Activated T-cell treated with anti-CD3 and anti-CD28 coated beads, Interleukin-2, amount 50 U/mL, for 24 hours (primary cell): ENCODE data around the gene RNH1.

Experiments
- DNase-seq: peaks from one replicate; pipeline ENCODE4 v3.0.0-alpha.2; 2020
- H3K27ac Mint-ChIP-seq: 2 replicates; pipeline ENCODE4 v1.8.0; 2020; ENCODE audit warnings: mild to moderate bottlenecking, mixed read lengths
- H3K27me3 Mint-ChIP-seq: 2 replicates; pipeline ENCODE4 v1.8.0; 2020; ENCODE audit warnings: mixed read lengths
- H3K36me3 Mint-ChIP-seq: 2 replicates; pipeline ENCODE4 v1.8.0; 2020; ENCODE audit warnings: low read depth, mixed read lengths
- H3K4me1 Mint-ChIP-seq: 2 replicates; pipeline ENCODE4 v1.8.0; 2020; ENCODE audit warnings: low read depth, mixed read lengths
- H3K4me3 Mint-ChIP-seq: 2 replicates; pipeline ENCODE4 v1.8.0; 2020; ENCODE audit warnings: mild to moderate bottlenecking, moderate library complexity, mixed read lengths
- H3K9me3 Mint-ChIP-seq: 2 replicates; pipeline ENCODE4 v1.8.0; 2020; ENCODE audit warnings: mixed read lengths

Gene RNH1

DNA sequence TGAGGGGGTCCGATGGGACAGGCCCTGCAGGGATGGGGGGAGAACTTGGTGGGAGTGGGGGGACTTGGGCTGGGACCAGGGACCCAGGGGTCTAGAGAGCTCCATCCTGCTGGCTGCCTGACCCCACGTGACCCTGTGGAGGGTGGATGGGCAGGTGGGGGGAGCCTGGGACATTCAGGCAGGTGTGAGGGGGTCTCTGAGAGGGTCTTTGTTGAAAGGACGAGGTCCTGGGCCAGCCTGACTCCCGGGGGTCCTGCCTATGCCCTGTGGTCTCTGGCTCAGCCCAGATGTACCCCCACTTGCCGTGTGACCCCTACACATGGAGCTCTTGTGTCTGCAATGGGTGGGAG lies 37.8 kb upstream of the RNH1 start:
- Mint-ChIP-seq H3K36me3 (peaks cover 1% of the 10 kb centered on the region), H3K27me3 (no peaks in the 10 kb centered on the region), H3K4me3 (no peak overlapping the region), H3K9me3 (no peaks in the 10 kb centered on the region), H3K4me1 (no peaks in the 10 kb centered on the region), H3K27ac (no peak overlapping the region)
- DNase-seq, result no peak

DNA sequence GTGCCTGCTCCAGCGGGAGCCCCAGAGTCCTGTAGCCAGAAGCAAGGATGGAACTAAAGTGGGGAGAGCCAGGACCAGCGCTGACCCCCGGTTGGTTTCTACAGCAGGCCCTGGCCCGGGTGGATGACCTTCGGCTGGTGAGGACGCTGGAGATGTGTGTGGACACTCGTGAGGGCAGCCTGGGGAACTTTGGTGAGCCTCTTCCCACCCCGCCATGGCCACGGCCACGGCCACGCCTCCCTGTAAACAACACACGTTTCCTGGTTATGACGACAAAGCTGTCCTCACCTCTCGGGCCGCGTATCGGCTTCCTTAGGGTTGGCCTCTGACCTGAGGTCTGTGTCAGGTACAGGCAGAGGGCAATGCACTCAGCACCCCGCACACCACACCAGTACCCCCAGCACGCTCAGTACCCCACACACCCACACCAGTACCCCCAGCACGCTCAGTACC lies 34.4 kb upstream of the RNH1 start:
- Mint-ChIP-seq H3K27me3 (no peaks in the 10 kb centered on the region), H3K27ac (no peak overlapping the region), H3K36me3 (peaks cover 1% of the 10 kb centered on the region)

DNA sequence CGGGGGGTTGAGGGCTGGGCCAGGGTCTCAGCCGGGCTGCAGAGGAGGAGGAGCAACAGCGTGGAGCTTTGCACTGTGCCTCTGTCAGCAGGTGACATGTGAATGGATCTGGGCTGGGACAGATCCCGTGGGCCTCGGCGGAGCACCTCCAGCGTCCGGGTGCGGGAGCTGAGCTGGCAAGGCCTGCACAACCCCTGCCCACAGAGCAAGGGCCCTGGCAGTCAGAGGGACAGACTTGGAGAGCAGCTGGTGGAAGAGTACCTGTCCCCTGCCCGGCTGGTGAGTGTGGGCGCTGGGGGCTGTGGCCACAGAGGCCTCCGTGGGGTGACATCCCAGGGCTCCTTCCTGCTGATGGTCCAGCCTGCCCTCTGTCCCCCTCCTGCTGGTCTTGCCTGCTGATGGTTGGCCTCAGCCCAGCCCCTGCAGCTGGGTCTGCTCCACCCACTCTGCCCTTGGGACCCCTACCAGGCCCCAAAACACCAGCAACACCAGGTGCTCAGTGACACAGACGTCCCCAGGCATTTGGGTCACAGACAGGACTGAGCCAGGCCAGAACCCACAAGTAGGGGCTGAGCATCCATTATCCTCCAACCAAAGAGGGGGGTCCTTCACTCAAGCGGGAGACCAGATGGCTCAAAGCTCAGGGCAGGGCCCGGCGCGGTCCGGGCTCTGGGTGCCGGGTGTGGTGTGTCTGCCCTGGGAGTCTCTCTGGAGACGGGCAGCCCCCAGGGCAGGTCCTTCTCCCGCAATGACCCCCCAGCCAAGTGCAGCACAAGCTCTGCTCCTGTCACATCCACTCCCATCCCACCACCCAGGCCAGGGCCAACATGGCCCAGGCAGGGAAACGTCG lies 33.8 kb upstream of the RNH1 start:
- no peaks in the 10 kb centered on the region for H3K9me3 Mint-ChIP-seq
- H3K27me3 Mint-ChIP-seq, result no peaks in the 10 kb centered on the region
- H3K4me1 Mint-ChIP-seq, result peaks cover 18% of the 10 kb centered on the region
- DNase-seq, result no peak
- peaks cover 1% of the 10 kb centered on the region for H3K36me3 Mint-ChIP-seq
- no peak overlapping the region for H3K4me3 Mint-ChIP-seq
- H3K27ac Mint-ChIP-seq, result no peak overlapping the region

More for the DNA sequence above, 34.4 kb upstream of the RNH1 start:
- no peaks in the 10 kb centered on the region for H3K9me3 Mint-ChIP-seq
- DNase-seq, result no peak
- H3K4me1 Mint-ChIP-seq, result peaks cover 14% of the 10 kb centered on the region
- no peak overlapping the region for H3K4me3 Mint-ChIP-seq

DNA sequence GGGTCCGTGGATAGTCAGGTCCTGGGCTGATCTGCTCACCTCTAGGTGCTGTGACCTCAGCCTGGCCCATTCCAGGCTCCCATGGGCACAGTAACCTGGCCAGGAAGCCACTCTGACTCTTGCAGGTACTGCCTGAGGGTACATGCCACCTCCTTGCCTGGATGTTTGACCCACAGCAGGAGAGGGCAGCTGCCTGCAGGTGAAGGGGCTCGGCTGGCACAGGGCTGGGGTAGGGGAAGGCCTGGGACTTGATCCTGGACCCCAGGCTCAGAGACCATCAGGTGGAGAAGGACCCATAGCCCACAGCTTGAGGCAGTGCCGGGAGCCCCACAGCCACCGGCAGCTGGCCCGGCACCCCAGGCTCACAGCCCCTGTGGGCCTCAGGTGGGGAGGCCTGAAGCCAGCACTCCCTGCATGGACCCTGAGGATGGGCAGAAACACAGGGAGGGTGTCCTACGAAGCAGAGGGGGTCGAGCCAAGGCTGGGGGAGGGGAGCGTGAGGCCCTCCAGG lies 33.0 kb upstream of the RNH1 start:
- H3K4me3 Mint-ChIP-seq, result no peak overlapping the region
- peaks cover 18% of the 10 kb centered on the region for H3K4me1 Mint-ChIP-seq
- DNase-seq, result no peak
- H3K27me3 Mint-ChIP-seq, result no peaks in the 10 kb centered on the region
- peaks cover 1% of the 10 kb centered on the region for H3K36me3 Mint-ChIP-seq
- H3K27ac Mint-ChIP-seq, result no peak overlapping the region
- no peaks in the 10 kb centered on the region for H3K9me3 Mint-ChIP-seq

DNA sequence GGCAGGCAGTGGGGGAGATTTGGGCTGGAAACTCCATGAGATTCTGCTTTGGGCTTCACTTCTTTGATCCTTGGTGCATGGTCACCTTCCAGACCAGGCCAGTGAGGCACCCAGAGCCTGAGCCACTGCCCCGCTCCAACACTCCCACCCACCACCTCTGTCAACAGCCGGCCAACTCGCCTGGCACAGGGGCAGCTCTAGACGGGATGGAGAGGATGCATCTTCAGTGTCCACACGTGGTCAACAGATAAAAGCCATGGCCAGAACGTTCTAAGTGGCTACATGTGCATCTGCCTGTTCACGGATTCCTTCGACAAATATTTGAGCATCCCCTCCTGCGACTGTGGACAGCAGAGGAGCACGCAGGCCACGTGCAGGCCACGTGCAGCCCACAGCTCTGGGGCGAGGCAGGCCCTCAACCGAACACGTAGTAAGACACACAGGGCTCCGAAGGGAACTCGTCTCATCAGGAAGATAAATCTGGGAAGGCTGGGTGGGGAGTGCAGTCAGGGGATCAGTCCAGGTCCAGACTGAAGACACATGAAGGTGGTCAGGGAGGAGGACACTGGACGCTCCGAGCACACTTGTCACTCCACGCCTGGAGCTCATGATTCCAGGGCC lies 31.5 kb upstream of the RNH1 start:
- DNase-seq, result no peak
- no peaks in the 10 kb centered on the region for H3K9me3 Mint-ChIP-seq
- peaks cover 22% of the 10 kb centered on the region for H3K4me1 Mint-ChIP-seq
- peaks cover 5% of the 10 kb centered on the region for H3K36me3 Mint-ChIP-seq
- peak overlapping the region; percentile 37 for H3K27ac Mint-ChIP-seq
- no peak overlapping the region for H3K4me3 Mint-ChIP-seq
- H3K27me3 Mint-ChIP-seq, result no peaks in the 10 kb centered on the region

DNA sequence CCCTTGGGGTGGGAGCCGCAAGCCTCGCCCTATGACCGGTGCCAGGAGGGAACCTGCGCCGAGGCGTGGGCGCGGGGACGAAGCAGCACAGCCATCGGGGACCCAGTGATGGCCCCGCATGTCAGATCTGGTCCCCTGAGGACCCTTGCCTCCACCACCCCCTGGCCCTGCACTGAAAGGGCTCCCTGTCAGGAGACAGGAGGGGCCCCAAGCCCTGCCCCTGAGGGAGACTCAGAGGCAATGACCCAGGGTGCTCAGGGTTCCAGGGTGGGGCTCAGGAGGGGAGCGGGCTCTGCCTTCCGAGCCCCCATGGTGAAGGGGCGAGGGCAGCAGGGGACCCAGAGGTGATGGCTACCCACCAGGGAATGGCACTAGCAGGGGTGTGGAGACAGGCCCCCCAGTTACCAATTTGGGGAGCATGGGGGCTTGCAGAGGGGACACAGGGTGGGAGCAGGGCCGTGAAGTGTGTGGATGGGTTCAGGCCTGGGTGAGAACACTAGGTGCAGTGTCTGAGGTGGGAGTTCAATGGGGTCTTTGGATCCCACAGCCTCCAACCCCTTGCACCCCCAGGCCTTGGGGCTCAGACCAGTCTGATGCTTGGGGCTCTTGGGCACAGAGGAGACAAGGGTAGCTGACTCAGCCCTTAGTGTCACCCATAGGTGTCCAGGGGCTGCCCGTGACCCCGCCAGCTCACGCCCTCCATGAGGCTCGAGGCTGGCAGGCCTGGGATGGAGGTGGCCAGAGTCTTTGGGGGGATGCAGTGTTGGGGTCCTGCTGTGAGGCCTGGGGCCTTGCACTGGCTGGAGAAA lies 30.8 kb upstream of the RNH1 start:
- Mint-ChIP-seq H3K27me3 (no peaks in the 10 kb centered on the region), H3K4me3 (peak overlapping the region; percentile 86), H3K27ac (peak overlapping the region; percentile 64), H3K36me3 (peaks cover 8% of the 10 kb centered on the region), H3K9me3 (no peaks in the 10 kb centered on the region), H3K4me1 (peaks cover 22% of the 10 kb centered on the region)
- DNase-seq, result no peak

DNA sequence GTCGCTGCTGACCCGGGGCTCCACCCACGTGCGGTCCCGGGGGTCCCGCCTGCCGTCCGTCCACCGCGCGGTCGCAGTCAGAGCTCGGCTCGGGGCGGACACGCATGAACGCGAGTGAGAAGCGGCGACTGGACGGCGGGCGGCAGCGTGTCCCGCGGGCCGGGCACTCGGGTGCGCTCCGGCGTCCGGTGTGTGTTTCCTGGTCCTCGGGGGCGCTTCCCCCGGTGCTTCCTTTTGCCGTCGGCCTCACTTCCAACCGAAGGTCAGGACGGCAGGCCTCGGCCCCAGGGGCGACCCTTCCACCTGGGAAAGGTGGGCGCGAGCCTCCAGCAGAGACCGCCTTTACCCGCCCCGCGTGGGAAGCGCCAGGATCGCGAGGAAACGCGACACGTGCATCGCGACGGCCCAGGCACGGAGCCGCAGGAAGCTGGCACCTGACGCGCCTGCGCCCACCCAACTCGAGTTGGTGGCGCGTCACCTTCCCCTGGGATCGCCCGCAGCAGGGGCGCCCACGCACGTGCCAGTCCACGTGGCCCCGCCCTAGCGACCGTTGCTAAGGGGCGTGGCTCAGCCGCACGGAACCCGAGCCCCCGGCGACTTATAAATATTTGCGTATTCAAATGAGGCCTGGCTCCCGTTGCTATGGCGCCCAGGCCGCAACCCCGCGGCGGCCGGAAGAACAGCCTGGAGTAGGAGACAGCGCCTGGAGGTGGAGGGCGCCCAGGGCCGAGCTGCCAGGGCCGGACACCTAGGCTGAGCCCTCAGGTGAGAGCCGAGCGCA lies 30.0 kb upstream of the RNH1 start, which contains the start of gene LRRC56:
Gene LRRC56, plus strand, starts transcription at position 687 of the 781 bp plus-strand sequence. CDS start 3,158 bp downstream, outside the sequence.
- H3K4me3 Mint-ChIP-seq, result peak within 1 kb of the TSS; percentile 86
- peak; percentile 96 for DNase-seq
- peaks cover 22% of the 10 kb centered on the region for H3K4me1 Mint-ChIP-seq
- no peaks in the 10 kb centered on the region for H3K27me3 Mint-ChIP-seq
- no peaks in the 10 kb centered on the region for H3K9me3 Mint-ChIP-seq
- H3K36me3 Mint-ChIP-seq, result peaks cover 12% of the 10 kb centered on the region
- peak within 1 kb of the TSS; percentile 92 for H3K27ac Mint-ChIP-seq

DNA sequence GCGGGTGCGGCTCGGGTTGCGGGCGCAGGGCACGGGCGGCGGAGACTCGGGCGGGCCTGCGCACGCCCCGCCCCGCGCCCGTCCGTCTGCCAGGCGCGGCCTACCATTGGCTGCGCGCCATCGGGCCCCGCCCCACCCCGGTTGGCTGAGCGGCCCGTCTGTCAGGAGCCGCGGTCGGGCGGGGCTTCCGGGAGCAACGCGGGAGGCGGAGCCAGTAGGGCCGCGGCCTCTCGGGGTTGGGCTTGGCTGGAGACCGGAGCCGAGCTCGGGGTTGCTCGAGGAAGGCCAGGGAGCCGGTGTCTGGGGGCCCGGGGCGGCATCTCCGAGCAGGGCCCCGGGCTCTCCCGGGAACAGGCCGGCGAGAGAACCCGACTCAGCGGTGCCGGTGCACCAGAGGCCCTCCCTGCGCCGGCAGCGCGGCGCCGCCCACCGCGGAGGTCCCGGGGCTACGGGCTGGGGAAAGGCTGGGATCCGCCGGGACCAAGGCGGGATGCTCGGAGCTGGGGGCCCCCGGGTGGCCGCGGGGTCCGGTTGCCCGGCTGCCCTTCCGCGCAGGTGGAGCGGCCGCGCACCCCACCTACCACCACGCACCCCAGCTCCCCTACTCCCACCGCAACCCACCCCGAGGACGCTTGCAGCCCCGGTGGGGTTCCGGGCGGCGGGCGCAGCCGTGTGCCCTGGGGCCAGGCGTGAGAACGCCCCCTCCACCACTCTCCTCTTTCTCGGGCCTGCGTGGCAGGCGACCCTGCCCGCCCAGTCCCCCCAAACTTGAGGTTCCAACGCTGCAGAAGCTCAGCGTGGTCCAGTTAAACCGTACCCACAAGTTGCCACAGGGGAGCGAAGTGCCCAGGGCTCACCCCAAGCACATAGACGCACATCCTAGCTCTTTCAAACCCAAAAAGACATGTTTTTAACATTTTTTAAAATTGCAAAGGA lies 28.7 kb upstream of the RNH1 start, which contains the start of gene HRAS:
Gene HRAS, minus strand, starts transcription at position 58 of the 936 bp plus-strand sequence.
- peak within 1 kb of the TSS; percentile 86 for H3K4me3 Mint-ChIP-seq
- peaks cover 22% of the 10 kb centered on the region for H3K4me1 Mint-ChIP-seq
- peaks cover 18% of the 10 kb centered on the region for H3K36me3 Mint-ChIP-seq
- peak within 1 kb of the TSS; percentile 92 for H3K27ac Mint-ChIP-seq
- peak; percentile 97 for DNase-seq
- no peaks in the 10 kb centered on the region for H3K27me3 Mint-ChIP-seq
- H3K9me3 Mint-ChIP-seq, result no peaks in the 10 kb centered on the region

DNA sequence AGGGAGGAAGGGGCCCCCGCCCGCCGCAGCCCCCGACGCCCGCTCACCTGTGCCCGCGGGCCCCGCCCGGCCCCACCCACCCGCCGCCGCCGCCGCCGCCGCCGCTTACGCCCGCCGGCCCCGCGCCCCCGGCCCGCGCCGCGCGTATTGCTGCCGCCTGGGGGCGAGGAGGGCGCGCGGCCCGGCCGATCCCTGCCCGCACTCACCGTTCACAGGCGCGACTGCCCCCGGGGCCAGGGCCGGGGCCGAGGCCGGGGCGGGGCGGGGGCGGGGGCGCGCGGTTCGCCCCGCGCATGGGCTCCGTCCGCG lies 28.1 kb upstream of the RNH1 start:
- no peaks in the 10 kb centered on the region for H3K9me3 Mint-ChIP-seq

DNA sequence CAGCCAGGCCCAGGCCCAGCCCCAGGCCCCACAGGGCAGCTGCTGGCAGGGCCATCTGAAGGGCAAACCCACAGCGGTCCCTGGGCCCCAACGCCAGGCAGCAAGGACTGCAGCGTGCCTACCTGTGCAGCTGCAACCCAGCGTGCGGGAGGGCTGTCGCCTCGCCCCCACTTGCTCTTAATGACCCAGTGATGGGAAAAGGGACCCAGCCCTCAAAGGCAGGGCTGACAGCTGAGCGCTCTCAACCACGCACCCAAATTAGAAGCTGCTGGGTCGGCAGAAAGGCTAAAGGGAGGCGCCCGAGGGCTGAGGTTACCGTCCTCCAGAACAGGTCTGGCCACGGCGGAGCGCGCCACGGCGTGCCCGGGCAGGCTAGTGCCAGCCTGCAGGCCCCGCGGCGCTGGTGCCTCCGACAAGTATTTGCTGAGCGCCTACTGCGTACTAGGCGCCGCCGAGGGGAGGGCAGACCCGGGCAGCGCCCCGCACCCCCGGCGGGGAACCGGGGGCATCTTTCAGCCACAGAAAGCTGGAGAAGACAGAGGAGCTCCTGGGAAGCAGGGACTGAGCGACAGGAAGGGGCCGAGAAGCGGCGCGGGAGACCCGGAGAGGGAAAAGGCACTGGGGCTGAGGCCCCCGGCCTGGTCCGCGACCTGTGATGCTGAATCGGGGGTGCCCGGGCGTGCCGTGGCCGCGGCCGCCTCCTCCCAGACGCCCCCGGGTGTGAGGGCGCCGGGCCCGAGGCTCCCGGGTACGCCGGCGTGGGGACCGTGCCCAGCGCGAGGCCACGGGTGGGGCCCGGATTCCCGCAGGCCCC lies 27.6 kb upstream of the RNH1 start:
- H3K9me3 Mint-ChIP-seq, result no peaks in the 10 kb centered on the region
- DNase-seq, result peak; percentile 65
- H3K36me3 Mint-ChIP-seq, result peaks cover 22% of the 10 kb centered on the region
- peaks cover 22% of the 10 kb centered on the region for H3K4me1 Mint-ChIP-seq
- peak overlapping the region; percentile 82 for H3K4me3 Mint-ChIP-seq
- peak overlapping the region; percentile 68 for H3K27ac Mint-ChIP-seq
- H3K27me3 Mint-ChIP-seq, result no peaks in the 10 kb centered on the region

More for the DNA sequence above, 28.1 kb upstream of the RNH1 start:
- Mint-ChIP-seq H3K36me3 (peaks cover 19% of the 10 kb centered on the region), H3K4me1 (peaks cover 22% of the 10 kb centered on the region), H3K27me3 (no peaks in the 10 kb centered on the region), H3K4me3 (no peak overlapping the region), H3K27ac (no peak overlapping the region)
- DNase-seq, result no peak

DNA sequence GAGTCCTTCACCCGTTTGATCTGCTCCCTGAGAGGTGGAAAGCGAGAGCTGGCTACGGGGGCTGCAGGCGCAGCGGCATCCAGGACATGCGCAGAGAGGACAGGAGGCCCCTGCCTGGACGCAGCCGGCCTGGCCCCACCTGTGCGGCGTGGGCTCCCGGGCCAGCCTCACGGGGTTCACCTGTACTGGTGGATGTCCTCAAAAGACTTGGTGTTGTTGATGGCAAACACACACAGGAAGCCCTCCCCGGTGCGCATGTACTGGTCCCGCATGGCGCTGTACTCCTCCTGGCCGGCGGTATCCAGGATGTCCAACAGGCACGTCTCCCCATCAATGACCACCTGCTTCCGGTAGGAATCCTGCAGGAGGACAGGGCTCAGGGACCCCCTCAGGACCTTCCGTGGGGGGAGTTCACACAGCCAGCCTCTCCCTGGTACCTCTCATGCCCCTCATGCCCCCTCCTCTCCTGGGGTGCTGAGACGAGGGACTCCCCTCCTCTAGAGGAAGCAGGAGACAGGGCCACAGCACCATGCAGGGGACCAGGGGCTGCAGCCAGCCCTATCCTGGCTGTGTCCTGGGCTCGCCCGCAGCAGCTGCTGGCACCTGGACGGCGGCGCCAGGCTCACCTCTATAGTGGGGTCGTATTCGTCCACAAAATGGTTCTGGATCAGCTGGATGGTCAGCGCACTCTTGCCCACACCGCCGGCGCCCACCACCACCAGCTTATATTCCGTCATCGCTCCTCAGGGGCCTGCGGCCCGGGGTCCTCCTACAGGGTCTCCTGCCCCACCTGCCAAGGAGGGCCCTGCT lies 26.7 kb upstream of the RNH1 start:
- Mint-ChIP-seq H3K36me3 (peaks cover 25% of the 10 kb centered on the region), H3K27me3 (no peaks in the 10 kb centered on the region), H3K4me3 (peak overlapping the region; percentile 82), H3K4me1 (peaks cover 22% of the 10 kb centered on the region), H3K9me3 (no peaks in the 10 kb centered on the region), H3K27ac (no peak overlapping the region)
- DNase-seq, result no peak
